ENCODE data around the gene TMEM123. TPM values are rescaled to one million over a fixed set of nuclear protein-coding genes. Genes with fewer than 3 reads are reported as not detected.

TMEM123 gene
- total and polyA plus RNA-seq, 2 of the 13 experiments (the other 11 are each of a cell fraction or from before 2014, with no cell fraction given): 365 to 2,761 TPM

DNA sequence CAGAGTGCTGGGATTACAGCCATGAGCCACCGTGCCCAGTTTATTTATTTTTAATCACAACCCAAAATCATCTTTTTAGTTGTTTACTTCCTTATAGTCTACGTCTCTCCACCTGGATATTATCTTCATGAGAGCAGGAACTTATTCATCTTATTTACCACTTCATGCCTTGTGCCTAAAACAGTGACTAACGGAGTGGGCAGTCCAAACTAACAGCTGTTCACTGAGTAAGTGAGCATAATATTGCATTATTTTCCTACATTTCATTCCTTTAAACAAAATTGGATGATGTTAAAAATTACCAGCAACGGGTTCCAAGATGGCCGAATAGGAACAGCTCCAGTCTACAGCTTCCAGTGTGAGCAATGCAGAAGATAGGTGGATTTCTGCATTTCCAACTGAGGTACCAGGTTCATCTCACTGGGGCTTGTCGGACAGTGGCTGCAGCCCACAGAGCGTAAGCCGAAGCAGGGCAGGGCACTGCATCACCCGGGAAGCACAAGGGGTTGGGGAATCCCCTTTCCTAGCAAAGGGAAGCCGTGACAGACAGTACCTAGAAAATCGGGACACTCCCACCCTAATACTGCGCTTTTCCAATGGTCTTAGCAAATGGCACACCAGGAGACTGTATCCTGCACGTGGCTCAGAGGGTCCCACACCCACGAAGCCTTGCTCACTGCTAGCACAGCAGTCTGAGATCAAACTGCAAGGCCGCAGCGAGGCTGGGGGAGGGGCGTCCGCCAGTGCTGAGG lies 14.1 kb downstream of the TMEM123 start (continued):
- 0 out of 2 replicates have a peak, but pooled peaks have one; percentile 65 for TF ChIP-seq NR0B2 (CRISPR knock-in tag; IDR thresholded peaks at IDR 0.05)
- peak; percentile 87 for TF ChIP-seq ARID5B (CRISPR knock-in tag; IDR thresholded peaks at IDR 0.05)

DNA sequence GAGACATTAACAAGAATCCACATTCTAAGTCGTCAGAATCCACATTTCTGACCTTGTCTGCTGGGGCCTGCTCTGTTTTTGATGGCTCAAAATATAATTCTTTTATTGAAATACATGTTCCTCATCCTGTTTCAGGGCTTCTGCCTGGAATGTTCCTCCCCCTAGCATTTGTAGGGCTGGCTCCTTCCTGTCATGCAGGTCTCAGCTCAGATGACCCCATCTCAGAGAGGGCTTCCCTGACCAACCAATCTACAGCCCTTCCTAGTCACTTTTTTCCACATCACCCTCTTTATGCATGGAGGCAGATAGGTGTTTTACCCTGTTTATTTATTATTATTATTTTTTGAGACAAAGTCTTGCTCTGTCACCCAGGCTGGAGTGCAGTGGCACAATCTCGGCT lies 14.8 kb downstream of the TMEM123 start:
- Histone ChIP-seq H3K4me2 (ENCODE audit: low read depth, low read length) (no peak overlapping the region), H3K79me2 (ENCODE audit: insufficient read depth, low read length) (peaks cover 84% of the 10 kb centered on the region), H3K9me3 (ENCODE audit: low read length) (peaks cover 18% of the 10 kb centered on the region; the same call in 1 of the 2 replicates), H2AFZ (ENCODE audit: low read length) (no peak overlapping the region), H3K9ac (ENCODE audit: insufficient read depth, low read depth, low read length) (no peak overlapping the region), H3K36me3 (replicated peaks in 1 of 2; ENCODE audit: control insufficient read depth in 1 of 2, insufficient read depth in 2 of 2, low read length in 2 of 2) (peaks cover 15 to 57% of the 10 kb centered on the region in 2 experiments), H3K27ac (ENCODE audit: extremely low read length, insufficient read depth, low read length) (no peak overlapping the region), H3K27me3 (ENCODE audit: control insufficient read depth in 1 of 2, insufficient read depth in 2 of 2, low read length in 2 of 2) (no peaks in the 10 kb centered on the region), H3K4me3 (replicated peaks in 1 of 3; ENCODE audit: insufficient read depth in 1 of 3, low read depth in 2 of 3, low read length in 3 of 3) (no peak overlapping the region), H4K20me1 (ENCODE audit: insufficient read depth, low read length) (peaks cover 60% of the 10 kb centered on the region), H3K4me1 (ENCODE audit: insufficient read depth, low read length) (peaks cover 48% of the 10 kb centered on the region)
- 93% methylated on average over 2 of the region's 2 CpGs for WGBS (ENCODE audit: low lambda C conversion rate)
- ChIA-PET CTCF (ENCODE audit: low intra/inter-chr PET ratio, low total read pairs) (no interaction called here), POLR2A (no interaction called here)
- ATAC-seq (peak; percentile 34; the same call in 1 of the 3 replicates), DNase-seq (ENCODE audit: low spot score) (no peak), FAIRE-seq (no peak)
- in situ Hi-C loops (cut with HindIII; ENCODE audit: extremely low pct_ligation_motif_present, low pct_unique_long_range_greater_than_20kb) (no loop called here), intact Hi-C loops (cut with micrococcal nuclease; ENCODE audit: unreplicated experiment) (no loop called here)
- TSS peak; percentile 13 for BruUV-seq (replicated peaks)
- TF ChIP-seq RBM22 (optimal IDR thresholded peaks at IDR 0.05; ENCODE audit: low read length) (peak; percentile 33), TBX3 (IDR thresholded peaks at IDR 0.05; ENCODE audit: borderline replicate concordance) (no peak)

Measured in HepG2 (cell line).